PC-3 (cell line): ENCODE data around the gene SYK. TPM values are rescaled to one million over a fixed set of nuclear protein-coding genes. Genes with fewer than 3 reads are reported as not detected.

ENCODE experiments used
- ATAC-seq: fragments of 200-7000 bp; cut with Tn5 transposase; 2 replicates; pipeline ENCODE4 v1.9.1; 2020; ENCODE audit warnings: mild to moderate bottlenecking, moderate library complexity
- BruUV-seq: library from RNA; stranded (reverse); fragments of 400-500 nt; replicated peaks from 2 replicates; lab custom pipeline; 2021; lab: Mats Ljungman, UMichigan
- CTCF ChIA-PET: fragments of 300-600 bp; sonication (Branson Sonifier 250); formaldehyde crosslinking; loops from one replicate; lab custom pipeline; 2022; ENCODE audit warnings: antibody characterized with exemption; lab: Charles Lee
- POLR2A ChIA-PET: fragments of 300-600 bp; sonication (Branson Sonifier 250); formaldehyde crosslinking; loops from one replicate; lab custom pipeline; 2022; ENCODE audit warnings: antibody characterized with exemption; ENCODE audit not compliant: unreplicated experiment; lab: Charles Lee
- DNase-seq: peaks from one replicate; pipeline ENCODE4 v3.0.0-alpha.2; 2015
- H2AFZ ChIP-seq: fragments of 300-600 bp; sonication (generic); 2 replicates; pipeline ENCODE4 v1.6.0; 2016; ENCODE audit warnings: antibody characterized with exemption, low read length
- H3F3A ChIP-seq: fragments of 300-600 bp; sonication (generic); one replicate; pipeline ENCODE4 v1.6.0; 2017; ENCODE audit warnings: antibody characterized with exemption, low read length, control low read depth, mild to moderate bottlenecking; ENCODE audit not compliant: unreplicated experiment
- H3K27ac ChIP-seq: fragments of 300-600 bp; sonication (generic); 2 replicates; pipeline ENCODE4 v1.5.1; 2016; ENCODE audit warnings: mild to moderate bottlenecking, low read length
- H3K27me3 ChIP-seq: fragments of 300-600 bp; sonication (generic); 2 replicates; pipeline ENCODE4 v1.6.1; 2016; ENCODE audit warnings: low read length, mixed read lengths
- H3K36me3 ChIP-seq: fragments of 300-600 bp; sonication (generic); 2 replicates; pipeline ENCODE4 v1.6.1; 2016; ENCODE audit warnings: low read depth, mixed run types, low read length, mixed read lengths
- H3K4me1 ChIP-seq: fragments of 300-600 bp; sonication (generic); 2 replicates; pipeline ENCODE4 v1.5.1; 2016; ENCODE audit warnings: low read length; ENCODE audit not compliant: insufficient read depth
- H3K4me2 ChIP-seq: fragments of 300-600 bp; sonication (generic); 2 replicates; pipeline ENCODE4 v1.6.0; 2016; ENCODE audit warnings: low read length
- H3K4me3 ChIP-seq: fragments of 300-600 bp; sonication (generic); 2 replicates; pipeline ENCODE4 v1.5.1; 2016; ENCODE audit warnings: mild to moderate bottlenecking, low read length, mixed read lengths
- H3K79me2 ChIP-seq: fragments of 300-600 bp; sonication (generic); 2 replicates; pipeline ENCODE4 v1.6.1; 2017; ENCODE audit warnings: low read length, mixed read lengths
- H3K9ac ChIP-seq: fragments of 300-600 bp; sonication (generic); 2 replicates; pipeline ENCODE4 v1.6.0; 2016; ENCODE audit warnings: mild to moderate bottlenecking, low read length
- H3K9me2 ChIP-seq: fragments of 300-600 bp; sonication (generic); replicated peaks from 2 replicates; pipeline ENCODE4 v1.6.1; 2016; ENCODE audit warnings: mixed run types, low read length, mixed read lengths
- H3K9me3 ChIP-seq: fragments of 300-600 bp; sonication (generic); 2 replicates; pipeline ENCODE4 v1.6.1; 2016; ENCODE audit warnings: low read length, mixed read lengths
- H4K20me1 ChIP-seq: fragments of 300-600 bp; sonication (generic); 2 replicates; pipeline ENCODE4 v1.6.1; 2016; ENCODE audit warnings: low read length, mixed read lengths
- EZH2 ChIP-seq: fragments of 300-600 bp; sonication (generic); IDR thresholded peaks from one replicate; pipeline ENCODE4 v1.6.1; 2017; ENCODE audit warnings: antibody characterized with exemption, mild to moderate bottlenecking, low read length; ENCODE audit not compliant: unreplicated experiment
- EZH2phosphoT487 ChIP-seq: fragments of 300-600 bp; sonication (generic); IDR thresholded peaks from 2 replicates; pipeline ENCODE4 v1.6.1; 2018; ENCODE audit warnings: mild to moderate bottlenecking, antibody characterized with exemption, low read length, borderline replicate concordance
- intact Hi-C: fragments of 100-400 bp; cut with micrococcal nuclease; formaldehyde crosslinking; loops from 2 replicates; pipeline ENCODE4 v1.9.0; 2023
- total RNA-seq: library from RNA; depleted of rRNA; stranded (reverse); fragments of >200 nt; gene quantifications from 2 replicates; pipeline ENCODE4 v1.2.3, GENCODE V29; 2014
- TF ChIP-seq, protein P1 (sequence below): fragments of 300-600 bp; sonication (generic); conservative IDR thresholded peaks from 2 replicates; pipeline ENCODE4 v1.5.1; 2017; ENCODE audit warnings: antibody characterized with exemption, low read depth, mild to moderate bottlenecking, low read length

The SYK gene
- total RNA-seq, 1 experiment from 2014 or later: 12.9 TPM

DNA sequence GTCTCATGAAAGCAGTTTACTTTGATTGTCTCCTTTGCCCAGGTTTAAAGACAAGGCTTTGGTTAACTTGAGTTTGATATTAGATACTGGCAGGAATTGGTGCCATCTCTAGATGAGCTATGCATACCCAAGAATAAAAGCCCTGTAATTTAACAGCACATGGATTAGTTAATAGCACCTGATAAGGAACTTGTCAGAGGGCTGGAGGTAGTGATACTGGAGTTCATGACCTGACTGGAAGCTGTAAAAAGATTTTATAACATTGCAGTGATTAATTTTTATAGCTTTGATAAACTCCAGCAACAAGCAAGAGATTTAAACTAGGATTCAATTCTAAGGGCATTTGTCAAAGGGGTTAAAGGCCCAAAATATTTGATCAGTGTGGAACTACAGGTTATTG lies 34.9 kb upstream of the SYK start:
- Histone ChIP-seq H3K4me1 (no peaks in the 10 kb centered on the region), H3K79me2 (no peaks in the 10 kb centered on the region), H3K9me3 (peaks cover 13% of the 10 kb centered on the region), H3K36me3 (no peaks in the 10 kb centered on the region), H3K4me3 (no peak overlapping the region), H3K9me2 (no peaks in the 10 kb centered on the region), H2AFZ (no peak overlapping the region), H3K9ac (no peak overlapping the region), H4K20me1 (no peaks in the 10 kb centered on the region), H3F3A (no peaks in the 10 kb centered on the region), H3K4me2 (no peak overlapping the region), H3K27me3 (no peaks in the 10 kb centered on the region), H3K27ac (no peak overlapping the region)
- BruUV-seq: no TSS peak
- DNase-seq: no peak
- intact Hi-C loops: no loop called here
- ATAC-seq: no peak
- no peak for TF ChIP-seq EZH2
- TF ChIP-seq EZH2phosphoT487: no peak
- TF ChIP-seq, protein P1, sequence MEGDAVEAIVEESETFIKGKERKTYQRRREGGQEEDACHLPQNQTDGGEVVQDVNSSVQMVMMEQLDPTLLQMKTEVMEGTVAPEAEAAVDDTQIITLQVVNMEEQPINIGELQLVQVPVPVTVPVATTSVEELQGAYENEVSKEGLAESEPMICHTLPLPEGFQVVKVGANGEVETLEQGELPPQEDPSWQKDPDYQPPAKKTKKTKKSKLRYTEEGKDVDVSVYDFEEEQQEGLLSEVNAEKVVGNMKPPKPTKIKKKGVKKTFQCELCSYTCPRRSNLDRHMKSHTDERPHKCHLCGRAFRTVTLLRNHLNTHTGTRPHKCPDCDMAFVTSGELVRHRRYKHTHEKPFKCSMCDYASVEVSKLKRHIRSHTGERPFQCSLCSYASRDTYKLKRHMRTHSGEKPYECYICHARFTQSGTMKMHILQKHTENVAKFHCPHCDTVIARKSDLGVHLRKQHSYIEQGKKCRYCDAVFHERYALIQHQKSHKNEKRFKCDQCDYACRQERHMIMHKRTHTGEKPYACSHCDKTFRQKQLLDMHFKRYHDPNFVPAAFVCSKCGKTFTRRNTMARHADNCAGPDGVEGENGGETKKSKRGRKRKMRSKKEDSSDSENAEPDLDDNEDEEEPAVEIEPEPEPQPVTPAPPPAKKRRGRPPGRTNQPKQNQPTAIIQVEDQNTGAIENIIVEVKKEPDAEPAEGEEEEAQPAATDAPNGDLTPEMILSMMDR: no peak
- CTCF ChIA-PET: no interaction called here
- POLR2A ChIA-PET: no interaction called here

GRCh38 chr9:90767523-90768100 lies 34.0 kb upstream of the SYK start:
- no TSS peak for BruUV-seq
- H3K9me2 ChIP-seq: no peaks in the 10 kb centered on the region
- no peaks in the 10 kb centered on the region for H3K36me3 ChIP-seq
- ATAC-seq: no peak
- H3K9me3 ChIP-seq: peaks cover 13% of the 10 kb centered on the region
- no peaks in the 10 kb centered on the region for H3F3A ChIP-seq
- peak; percentile 3 for DNase-seq
- CTCF ChIA-PET: no interaction called here
- H3K9ac ChIP-seq: no peak overlapping the region
- H3K4me2 ChIP-seq: no peak overlapping the region
- H3K27ac ChIP-seq: no peak overlapping the region
- H3K4me3 ChIP-seq: no peak overlapping the region
- H4K20me1 ChIP-seq: no peaks in the 10 kb centered on the region
- TF ChIP-seq EZH2: no peak
- TF ChIP-seq, protein P1: no peak
- no peaks in the 10 kb centered on the region for H3K79me2 ChIP-seq
- no peaks in the 10 kb centered on the region for H3K4me1 ChIP-seq
- H2AFZ ChIP-seq: no peak overlapping the region
- POLR2A ChIA-PET: no interaction called here
- H3K27me3 ChIP-seq: no peaks in the 10 kb centered on the region
- intact Hi-C loops: no loop called here

DNA sequence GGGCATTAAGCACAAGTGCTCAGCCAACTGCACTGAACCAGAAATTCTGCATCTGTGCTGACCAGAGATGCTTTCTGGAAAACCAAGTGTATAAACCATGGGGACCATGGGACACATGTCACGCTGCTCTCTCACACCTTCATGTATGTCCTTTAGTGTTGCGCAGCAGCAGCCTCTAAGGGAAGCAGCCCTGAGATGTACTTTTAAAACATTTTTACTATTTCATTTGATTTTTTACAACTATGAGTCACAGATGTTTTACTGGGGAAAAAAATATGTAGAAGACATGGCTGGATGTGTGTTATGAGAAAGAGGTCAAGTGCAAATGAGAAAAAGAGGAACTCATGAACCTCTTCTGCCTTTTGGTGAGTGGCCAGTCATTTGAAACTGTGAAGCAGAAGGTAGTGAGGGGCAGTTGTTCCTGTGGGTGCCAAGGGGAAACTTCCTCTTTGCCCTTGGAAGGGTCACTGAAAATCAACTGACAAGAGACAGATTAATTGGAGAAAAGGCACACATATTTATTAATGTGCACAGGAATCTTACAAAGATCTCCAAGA lies 31.4 kb upstream of the SYK start:
- Histone ChIP-seq H3K9me2 (no peaks in the 10 kb centered on the region), H3K27ac (no peak overlapping the region), H3K4me3 (no peak overlapping the region), H3K9me3 (peaks cover 13% of the 10 kb centered on the region), H3K36me3 (no peaks in the 10 kb centered on the region), H3K9ac (no peak overlapping the region), H3F3A (no peaks in the 10 kb centered on the region), H3K4me1 (no peaks in the 10 kb centered on the region), H3K27me3 (no peaks in the 10 kb centered on the region), H3K79me2 (no peaks in the 10 kb centered on the region), H2AFZ (no peak overlapping the region), H3K4me2 (no peak overlapping the region), H4K20me1 (no peaks in the 10 kb centered on the region)
- BruUV-seq: no TSS peak
- intact Hi-C loops: no loop called here
- no peak for ATAC-seq
- ChIA-PET POLR2A (no interaction called here), CTCF (no interaction called here)
- DNase-seq: no peak
- no peak for TF ChIP-seq EZH2phosphoT487
- TF ChIP-seq EZH2: no peak
- TF ChIP-seq, protein P1: no peak
